IMR-90 (cell line): ENCODE results near the gene FAM177B. TPM values are rescaled to one million over a fixed set of nuclear protein-coding genes. Genes with fewer than 3 reads are reported as not detected.

Source experiments
- ATAC-seq: fragments of 200-7000 bp; cut with Tn5 transposase; 2 replicates; pipeline ENCODE4 v1.9.1; 2020; ENCODE audit warnings: low read depth, mild to moderate bottlenecking, moderate library complexity
- BruUV-seq: library from RNA; stranded (reverse); fragments of 400-500 nt; replicated peaks from 2 replicates; lab custom pipeline; 2021; lab: Mats Ljungman, UMichigan
- CTCF ChIA-PET: fragments of 300-600 bp; formaldehyde crosslinking; extraction: SDS; loops from one replicate; lab custom pipeline; 2021; ENCODE audit warnings: antibody characterized with exemption; lab: Yijun Ruan, JAX
- POLR2A ChIA-PET: fragments of 300-600 bp; sonication (Branson Sonifier 250); formaldehyde crosslinking; loops from one replicate; lab custom pipeline; 2022; ENCODE audit warnings: antibody characterized with exemption; ENCODE audit not compliant: unreplicated experiment; lab: Charles Lee
- DNase-seq: peaks from one replicate; pipeline ENCODE4 v3.0.0; 2013
- H2AFZ ChIP-seq: replicated peaks from 2 replicates; pipeline ENCODE3; 2013; ENCODE audit warnings: low read length, mild to moderate bottlenecking; ENCODE audit not compliant: poor library complexity
- H2AK5ac ChIP-seq: 2 replicates; pipeline ENCODE4 v1.6.1; 2013; ENCODE audit warnings: low read depth, low read length, inconsistent platforms
- H2AK9ac ChIP-seq: replicated peaks from 2 replicates; pipeline ENCODE3; 2013; ENCODE audit warnings: mild to moderate bottlenecking, low read depth, low read length, moderate library complexity; ENCODE audit not compliant: poor library complexity
- H2BK120ac ChIP-seq: 2 replicates; pipeline ENCODE4 v1.6.1; 2013; ENCODE audit warnings: low read depth, low read length, inconsistent platforms
- H2BK15ac ChIP-seq: 3 replicates; pipeline ENCODE4 v1.6.1; 2013; ENCODE audit warnings: low read depth, low read length, inconsistent platforms
- H2BK20ac ChIP-seq: 2 replicates; pipeline ENCODE4 v1.6.1; 2013; ENCODE audit warnings: low read depth, mild to moderate bottlenecking, inconsistent platforms, low read length, moderate library complexity
- H2BK5ac ChIP-seq: 2 replicates; pipeline ENCODE4 v1.6.1; 2013; ENCODE audit warnings: mild to moderate bottlenecking, low read depth, low read length, inconsistent platforms; ENCODE audit not compliant: poor library complexity, severe bottlenecking
- H3K14ac ChIP-seq: replicated peaks from 2 replicates; pipeline ENCODE4 v1.6.1; 2013; ENCODE audit warnings: low read depth, low read length, inconsistent platforms
- H3K18ac ChIP-seq: 2 replicates; pipeline ENCODE4 v1.6.1; 2013; ENCODE audit warnings: low read depth, low read length, control low read depth
- H3K23ac ChIP-seq: 2 replicates; pipeline ENCODE4 v1.6.1; 2013; ENCODE audit warnings: low read depth, low read length, inconsistent platforms
- H3K27ac ChIP-seq: 2 replicates; pipeline ENCODE4 v1.5.1; 2013; ENCODE audit warnings: mild to moderate bottlenecking, control low read depth, low read length; ENCODE audit not compliant: insufficient read depth
- H3K27me3 ChIP-seq: 2 replicates; pipeline ENCODE4 v1.6.1; 2013; ENCODE audit warnings: low read length; ENCODE audit not compliant: control insufficient read depth, insufficient read depth
- H3K36me3 ChIP-seq: 2 replicates; pipeline ENCODE4 v1.6.1; 2013; ENCODE audit warnings: low read length, mixed read lengths; ENCODE audit not compliant: control insufficient read depth, insufficient read depth
- H3K4ac ChIP-seq: 2 replicates; pipeline ENCODE4 v1.6.1; 2013; ENCODE audit warnings: low read depth, low read length, inconsistent platforms
- H3K4me1 ChIP-seq: 2 replicates; pipeline ENCODE4 v1.6.1; 2013; ENCODE audit warnings: low read length, mixed read lengths; ENCODE audit not compliant: control insufficient read depth, insufficient read depth
- H3K4me2 ChIP-seq: 2 replicates; pipeline ENCODE4 v1.6.1; 2013; ENCODE audit warnings: low read depth, mild to moderate bottlenecking, control low read depth, low read length, moderate library complexity
- H3K4me3 ChIP-seq: 2 replicates; pipeline ENCODE4 v1.5.1; 2013; ENCODE audit warnings: low read depth, mild to moderate bottlenecking, control low read depth, low read length, moderate library complexity; ENCODE audit not compliant: insufficient read depth
- H3K56ac ChIP-seq: 2 replicates; pipeline ENCODE4 v1.6.1; 2013; ENCODE audit warnings: low read length, inconsistent platforms; ENCODE audit not compliant: insufficient read depth; ENCODE audit errors: extremely low read depth
- H3K79me1 ChIP-seq, 2 experiments: 2 replicates each; pipeline ENCODE4 v1.6.1; 2013; ENCODE audit warnings: low read length in 2 of 2, inconsistent platforms in 1 of 2, low read depth in 1 of 2
- H3K9ac ChIP-seq: 2 replicates; pipeline ENCODE4 v1.6.1; 2013; ENCODE audit warnings: low read depth, low read length, control low read depth
- H3K9me1 ChIP-seq: 2 replicates; pipeline ENCODE4 v1.6.1; 2013; ENCODE audit warnings: low read length, inconsistent platforms; ENCODE audit not compliant: insufficient read depth
- H3K9me3 ChIP-seq: 2 replicates; pipeline ENCODE4 v1.6.1; 2013; ENCODE audit warnings: low read length; ENCODE audit not compliant: control insufficient read depth, insufficient read depth
- H4K20me1 ChIP-seq: 2 replicates; pipeline ENCODE4 v1.6.1; 2013; ENCODE audit warnings: low read length, inconsistent platforms; ENCODE audit not compliant: insufficient read depth
- H4K5ac ChIP-seq: 2 replicates; pipeline ENCODE4 v1.6.1; 2013; ENCODE audit warnings: mild to moderate bottlenecking, low read depth, low read length, control low read depth
- H4K8ac ChIP-seq, 2 experiments: 2 replicates each; pipeline ENCODE4 v1.6.1; 2013; ENCODE audit warnings: low read depth in 2 of 2, low read length in 2 of 2, control low read depth in 1 of 2, inconsistent platforms in 1 of 2
- H4K91ac ChIP-seq: 2 replicates; pipeline ENCODE4 v1.6.1; 2013; ENCODE audit warnings: low read depth, low read length, inconsistent platforms; ENCODE audit not compliant: insufficient read depth
- BHLHE40 ChIP-seq: fragments of 150-350 bp; IDR thresholded peaks from 2 replicates; pipeline ENCODE4 v1.6.1; 2016; ENCODE audit warnings: mild to moderate bottlenecking, low read depth, low read length
- CEBPB ChIP-seq: IDR thresholded peaks from 2 replicates; pipeline ENCODE4 v1.6.1; 2012; ENCODE audit warnings: low read depth, low read length, improper control_type of control experiment
- CHD1 ChIP-seq: IDR thresholded peaks from 2 replicates; pipeline ENCODE4 v1.6.1; 2012; ENCODE audit warnings: low read depth, low read length, improper control_type of control experiment
- FOS ChIP-seq: fragments of 150-350 bp; IDR thresholded peaks from 2 replicates; pipeline ENCODE4 v1.6.1; 2016; ENCODE audit warnings: low read depth, low read length
- MAFK ChIP-seq: IDR thresholded peaks from 2 replicates; pipeline ENCODE4 v1.6.1; 2012; ENCODE audit warnings: low read depth, low read length, improper control_type of control experiment
- MAZ ChIP-seq: IDR thresholded peaks from 2 replicates; pipeline ENCODE4 v1.6.1; 2012; ENCODE audit warnings: low read depth, mild to moderate bottlenecking, low read length, improper control_type of control experiment, moderate library complexity, borderline replicate concordance
- MXI1 ChIP-seq: IDR thresholded peaks from 2 replicates; pipeline ENCODE4 v1.6.1; 2012; ENCODE audit warnings: low read depth, mild to moderate bottlenecking, low read length, moderate library complexity, borderline replicate concordance
- NFE2L2 ChIP-seq: fragments of 150-350 bp; IDR thresholded peaks from 2 replicates; pipeline ENCODE4 v1.6.1; 2016; ENCODE audit warnings: low read depth, mild to moderate bottlenecking, low read length
- POLR2A ChIP-seq: IDR thresholded peaks from 2 replicates; pipeline ENCODE4 v1.6.1; 2012; ENCODE audit warnings: mild to moderate bottlenecking, low read depth, low read length
- RAD21 ChIP-seq: IDR thresholded peaks from 2 replicates; pipeline ENCODE4 v1.6.1; 2012; ENCODE audit warnings: low read length, improper control_type of control experiment
- RCOR1 ChIP-seq: IDR thresholded peaks from 2 replicates; pipeline ENCODE4 v1.6.1; 2012; ENCODE audit warnings: mild to moderate bottlenecking, low read length, improper control_type of control experiment; ENCODE audit not compliant: insufficient replicate concordance
- RFX5 ChIP-seq: IDR thresholded peaks from 2 replicates; pipeline ENCODE4 v1.8.0; 2012; ENCODE audit warnings: low read depth, mild to moderate bottlenecking, low read length, moderate library complexity
- SMC3 ChIP-seq: fragments of 150-350 bp; IDR thresholded peaks from 2 replicates; pipeline ENCODE4 v1.6.1; 2016; ENCODE audit warnings: low read depth, mild to moderate bottlenecking, antibody characterized with exemption, low read length, moderate library complexity
- WGBS, 2 experiments: methylation state at CpG; one replicate each; pipeline versions ENCODE4 v1.1.5 to v1.1.7; 2013; ENCODE audit warnings: missing lambda C conversion rate in 2 of 2; ENCODE audit not compliant: insufficient read length in 1 of 2; ENCODE audit errors: extremely low coverage in 2 of 2; 5-methylcytosine and 5-hydroxymethylcytosine counted together
- dilution Hi-C: fragments of 300-500 bp; cut with HindIII; formaldehyde crosslinking; loops from one replicate; pipeline ENCODE4 v1.14.3; 2018; ENCODE audit warnings: low sequenced_read_pairs; ENCODE audit not compliant: unreplicated experiment
- in situ Hi-C: fragments of 300-500 bp; cut with MboI; formaldehyde crosslinking; loops from 3 replicates; pipeline ENCODE4 v1.14.3; 2019; ENCODE audit warnings: low sequenced_read_pairs, inconsistent platforms, mixed read lengths
- intact Hi-C: fragments of 100-400 bp; cut with micrococcal nuclease; formaldehyde crosslinking; loops from 2 replicates; pipeline ENCODE4 v1.10.0; 2022
- polyA plus RNA-seq, 3 experiments: library from polyadenylated mRNA; depleted of rRNA; stranded (reverse); fragments of >200 nt; gene quantifications; 2 replicates each; pipeline ENCODE4 v1.2.3, GENCODE V29; 2012; ENCODE audit warnings: low replicate concordance in 1 of 3
- total RNA-seq: library from RNA; depleted of rRNA; stranded (reverse); fragments of >200 nt; gene quantifications from 2 replicates; pipeline ENCODE4 v1.2.3, GENCODE V29; 2012
- TF ChIP-seq, protein P1 (sequence below): fragments of 150-350 bp; IDR thresholded peaks from 2 replicates; pipeline ENCODE4 v1.6.1; 2016; ENCODE audit warnings: low read depth, mild to moderate bottlenecking, low read length, moderate library complexity, borderline replicate concordance
- TF ChIP-seq, protein P2 (sequence below): conservative IDR thresholded peaks from 2 replicates; pipeline ENCODE4 v1.5.1; 2012; ENCODE audit warnings: mild to moderate bottlenecking, low read depth, low read length, improper control_type of control experiment
- TF ChIP-seq, protein P3 (sequence below): fragments of 150-350 bp; IDR thresholded peaks from 2 replicates; pipeline ENCODE4 v1.6.1; 2017; ENCODE audit warnings: mild to moderate bottlenecking, antibody characterized with exemption, low read length, low read depth

FAM177B gene
- total and polyA plus RNA-seq, 2 of the 4 experiments (the other 2 are of a cell fraction) = not detected

DNA sequence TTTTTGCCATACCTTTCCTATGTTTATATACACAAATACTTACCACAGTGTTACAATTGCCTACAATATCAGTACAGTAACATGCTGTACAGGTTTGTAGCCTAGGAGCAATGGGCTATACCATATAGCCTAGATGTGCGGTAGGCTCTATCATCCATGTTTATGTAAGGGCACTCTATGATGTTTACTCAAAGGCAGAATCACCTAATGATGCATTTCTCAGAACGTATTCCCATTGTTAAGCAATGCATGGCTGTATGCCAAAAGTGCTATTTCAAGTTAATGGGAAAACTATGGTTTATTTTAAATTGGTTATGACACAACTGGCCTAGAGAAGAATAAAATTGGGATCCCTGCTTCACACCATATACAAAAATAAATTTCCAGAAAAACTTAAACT, 41.0 kb downstream of the FAM177B start:
- H3K79me1 ChIP-seq = no peaks in the 10 kb centered on the region
- peak; percentile 28 for DNase-seq
- H3K27ac ChIP-seq = no peak overlapping the region
- no peak overlapping the region for H3K18ac ChIP-seq
- H3K36me3 ChIP-seq = no peaks in the 10 kb centered on the region
- no peak overlapping the region for H3K4me3 ChIP-seq
- H2BK20ac ChIP-seq = no peak overlapping the region
- H3K4me1 ChIP-seq = no peaks in the 10 kb centered on the region
- no peak overlapping the region for H3K4ac ChIP-seq
- no peak overlapping the region for H4K91ac ChIP-seq
- H4K5ac ChIP-seq = no peak overlapping the region
- H2AK9ac ChIP-seq = no peak overlapping the region
- H3K23ac ChIP-seq = no peak overlapping the region
- no peaks in the 10 kb centered on the region for H3K9me1 ChIP-seq
- in situ Hi-C loops = no loop called here
- CTCF ChIA-PET = interaction anchor here (0.6 kb wide), 1 partner anchor 70 kb away, joined by 4 read pairs; no protein-coding TSS in a partner anchor
- H3K4me2 ChIP-seq = no peak overlapping the region
- no peaks in the 10 kb centered on the region for H4K20me1 ChIP-seq
- dilution Hi-C loops = loop anchor here (25.0 kb wide), 1 partner anchor 309 kb away; no protein-coding TSS in a partner anchor
- H2AFZ ChIP-seq = no peak overlapping the region
- no CpG with 5 or more reads among the region's 2 CpGs for WGBS, 2 experiments
- intact Hi-C loops = no loop called here
- no peak for ATAC-seq
- no peak overlapping the region for H2AK5ac ChIP-seq
- TF ChIP-seq BHLHE40 (no peak), MXI1 (no peak), RFX5 (no peak), RAD21 (no peak), SMC3 (no peak), CHD1 (no peak), RCOR1 (no peak), MAFK (no peak), FOS (no peak), MAZ (no peak), CEBPB (no peak), NFE2L2 (no peak), POLR2A (no peak)
- TF ChIP-seq, protein P1, sequence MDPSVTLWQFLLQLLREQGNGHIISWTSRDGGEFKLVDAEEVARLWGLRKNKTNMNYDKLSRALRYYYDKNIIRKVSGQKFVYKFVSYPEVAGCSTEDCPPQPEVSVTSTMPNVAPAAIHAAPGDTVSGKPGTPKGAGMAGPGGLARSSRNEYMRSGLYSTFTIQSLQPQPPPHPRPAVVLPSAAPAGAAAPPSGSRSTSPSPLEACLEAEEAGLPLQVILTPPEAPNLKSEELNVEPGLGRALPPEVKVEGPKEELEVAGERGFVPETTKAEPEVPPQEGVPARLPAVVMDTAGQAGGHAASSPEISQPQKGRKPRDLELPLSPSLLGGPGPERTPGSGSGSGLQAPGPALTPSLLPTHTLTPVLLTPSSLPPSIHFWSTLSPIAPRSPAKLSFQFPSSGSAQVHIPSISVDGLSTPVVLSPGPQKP = no peak
- TF ChIP-seq, protein P2, sequence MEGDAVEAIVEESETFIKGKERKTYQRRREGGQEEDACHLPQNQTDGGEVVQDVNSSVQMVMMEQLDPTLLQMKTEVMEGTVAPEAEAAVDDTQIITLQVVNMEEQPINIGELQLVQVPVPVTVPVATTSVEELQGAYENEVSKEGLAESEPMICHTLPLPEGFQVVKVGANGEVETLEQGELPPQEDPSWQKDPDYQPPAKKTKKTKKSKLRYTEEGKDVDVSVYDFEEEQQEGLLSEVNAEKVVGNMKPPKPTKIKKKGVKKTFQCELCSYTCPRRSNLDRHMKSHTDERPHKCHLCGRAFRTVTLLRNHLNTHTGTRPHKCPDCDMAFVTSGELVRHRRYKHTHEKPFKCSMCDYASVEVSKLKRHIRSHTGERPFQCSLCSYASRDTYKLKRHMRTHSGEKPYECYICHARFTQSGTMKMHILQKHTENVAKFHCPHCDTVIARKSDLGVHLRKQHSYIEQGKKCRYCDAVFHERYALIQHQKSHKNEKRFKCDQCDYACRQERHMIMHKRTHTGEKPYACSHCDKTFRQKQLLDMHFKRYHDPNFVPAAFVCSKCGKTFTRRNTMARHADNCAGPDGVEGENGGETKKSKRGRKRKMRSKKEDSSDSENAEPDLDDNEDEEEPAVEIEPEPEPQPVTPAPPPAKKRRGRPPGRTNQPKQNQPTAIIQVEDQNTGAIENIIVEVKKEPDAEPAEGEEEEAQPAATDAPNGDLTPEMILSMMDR = no peak
- TF ChIP-seq, protein P3, sequence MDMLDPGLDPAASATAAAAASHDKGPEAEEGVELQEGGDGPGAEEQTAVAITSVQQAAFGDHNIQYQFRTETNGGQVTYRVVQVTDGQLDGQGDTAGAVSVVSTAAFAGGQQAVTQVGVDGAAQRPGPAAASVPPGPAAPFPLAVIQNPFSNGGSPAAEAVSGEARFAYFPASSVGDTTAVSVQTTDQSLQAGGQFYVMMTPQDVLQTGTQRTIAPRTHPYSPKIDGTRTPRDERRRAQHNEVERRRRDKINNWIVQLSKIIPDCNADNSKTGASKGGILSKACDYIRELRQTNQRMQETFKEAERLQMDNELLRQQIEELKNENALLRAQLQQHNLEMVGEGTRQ = no peak
- no peak overlapping the region for H2BK5ac ChIP-seq
- no peaks in the 10 kb centered on the region for H3K9me3 ChIP-seq
- BruUV-seq = no TSS peak
- no peak overlapping the region for H3K14ac ChIP-seq
- POLR2A ChIA-PET = no interaction called here
- H2BK120ac ChIP-seq = no peak overlapping the region
- H3K27me3 ChIP-seq = no peaks in the 10 kb centered on the region
- no peak overlapping the region for H4K8ac ChIP-seq
- no peak overlapping the region for H2BK15ac ChIP-seq
- H3K56ac ChIP-seq = no peak overlapping the region
- no peak overlapping the region for H3K9ac ChIP-seq
